CD4-positive, alpha-beta T cell (primary cell): Measurements from ENCODE around the gene CDKN1C. TPM values are rescaled to one million over a fixed set of nuclear protein-coding genes. Genes with fewer than 3 reads are reported as not detected.
A peak's percentile ranks its signal among the peaks of the same experiment; 100 is the strongest.

Source experiments
- ATAC-seq: fragments of 200-7000 bp; cut with Tn5 transposase; one replicate; pipeline ENCODE4 v1.10.0; 2022; ENCODE audit warnings: mild to moderate bottlenecking; ENCODE audit not compliant: poor library complexity
- CTCF ChIA-PET: fragments of 350-600 bp; sonication (Branson Sonifier 250); formaldehyde crosslinking; loops from one replicate; lab custom pipeline; 2021; ENCODE audit warnings: antibody characterized with exemption, inconsistent platforms; lab: Charles Lee
- POLR2A ChIA-PET: fragments of 350-600 bp; sonication (Branson Sonifier 250); formaldehyde crosslinking; loops from one replicate; lab custom pipeline; 2021; ENCODE audit warnings: antibody characterized with exemption, inconsistent platforms; lab: Charles Lee
- DNase-seq, 14 experiments: peaks; one replicate each; pipeline ENCODE4 v3.0.0-alpha.2; 2013 to 2020; ENCODE audit warnings: mixed read lengths in 2 of 14
- H3K27ac ChIP-seq, 2 donors: one replicate each; pipeline versions ENCODE4 v1.5.1 to v1.7.0; 2013; ENCODE audit warnings: low read length in 2 of 2, low read depth in 1 of 2, mild to moderate bottlenecking in 1 of 2
- H3K27me3 ChIP-seq, 2 experiments: 1 replicate in 1 of 2; 2 replicates in 1 of 2; pipeline versions ENCODE4 v1.6.1 to v1.7.0; 2013; ENCODE audit warnings: low read length in 2 of 2, control low read depth in 1 of 2, mild to moderate bottlenecking in 1 of 2, moderate library complexity in 1 of 2; ENCODE audit not compliant: insufficient read depth in 2 of 2, control insufficient read depth in 1 of 2
- H3K36me3 ChIP-seq: one replicate; pipeline ENCODE4 v1.6.1; 2013; ENCODE audit warnings: low read length, control low read depth; ENCODE audit not compliant: insufficient read depth
- H3K4me1 ChIP-seq: one replicate; pipeline ENCODE4 v1.6.1; 2013; ENCODE audit warnings: low read length, control low read depth; ENCODE audit not compliant: insufficient read depth
- H3K4me3 ChIP-seq: one replicate; pipeline ENCODE4 v1.5.1; 2013; ENCODE audit warnings: mild to moderate bottlenecking, low read length, moderate library complexity
- H3K9me3 ChIP-seq, 2 experiments: 1 replicate in 1 of 2; 2 replicates in 1 of 2; pipeline versions ENCODE4 v1.6.1 to v1.7.0; 2013; ENCODE audit warnings: low read length in 2 of 2, mild to moderate bottlenecking in 2 of 2, control low read depth in 1 of 2, moderate library complexity in 1 of 2; ENCODE audit not compliant: control insufficient read depth in 1 of 2, insufficient read depth in 1 of 2
- H3K27ac Mint-ChIP-seq: one replicate; pipeline ENCODE4 v1.8.0; 2020; ENCODE audit warnings: mixed read lengths
- H3K27me3 Mint-ChIP-seq: one replicate; pipeline ENCODE4 v1.8.0; 2021; ENCODE audit warnings: mixed read lengths
- H3K36me3 Mint-ChIP-seq: one replicate; pipeline ENCODE4 v1.8.0; 2021; ENCODE audit warnings: low read depth, mixed read lengths
- H3K4me1 Mint-ChIP-seq: one replicate; pipeline ENCODE4 v1.8.0; 2021; ENCODE audit warnings: low read depth, mixed read lengths
- H3K4me3 Mint-ChIP-seq: one replicate; pipeline ENCODE4 v1.8.0; 2020; ENCODE audit warnings: mild to moderate bottlenecking, mixed read lengths
- H3K9me3 Mint-ChIP-seq: one replicate; pipeline ENCODE4 v1.8.0; 2020; ENCODE audit warnings: mixed read lengths
- CTCF ChIP-seq: fragments of 200-600 bp; IDR thresholded peaks from one replicate; pipeline ENCODE4 v1.8.0; 2022; ENCODE audit warnings: antibody characterized with exemption, mild to moderate bottlenecking
- intact Hi-C, 2 experiments: fragments of 100-400 bp; cut with DNase I in 1 of 2; cut with micrococcal nuclease in 1 of 2; formaldehyde crosslinking; loops; one replicate each; pipeline versions ENCODE4 v1.15.1 to v1.9.0; 2023 to 2025; cut with DNase I, micrococcal nuclease
- polyA plus RNA-seq, 2 donors: library from polyadenylated mRNA; unstranded; fragments of 120-200 nt; gene quantifications; one replicate each; pipeline ENCODE4 v1.2.1, GENCODE V29; 2013
- total RNA-seq, 174 experiments: library from RNA in 2 of 174; stranded (reverse) in 2 of 174; gene quantifications; one replicate each; pipeline ENCODE4 v1.2.3 and lab custom pipeline; 2021 to 2026

The CDKN1C gene
- total RNA-seq (1 to 10 TPM; 1.9 to 2.5 TPM), total RNA-seq (lab: John Stamatoyannopoulos, UW) (0 to 4.6 (median 1.3) reads per million in 172 experiments)
- 4.8 TPM for polyA plus RNA-seq (2013, experiment 1 of 2)
- 7.6 TPM for polyA plus RNA-seq (2013, experiment 2 of 2)

- H3K36me3 ChIP-seq: no peaks in the 10 kb centered on the region
- ChIA-PET CTCF (interaction anchor here (1.1 to 9.0 kb wide), 2 partner anchors 353 kb away, joined by 5 to 158 read pairs; no protein-coding TSS in a partner anchor), POLR2A (interaction anchor here (0.6 to 1.3 kb wide), 4 partner anchors 10 to 440 kb away, joined by 3 to 6 read pairs (median 3); partner anchors contain the start of gene KCNQ1)
- ATAC-seq (peak; percentile 87), DNase-seq (peak; percentile 68 to 95 (median 82))
- H3K4me3 ChIP-seq: peak within 1 kb of the TSS; percentile 84
- H3K36me3 Mint-ChIP-seq: no peaks in the 10 kb centered on the region
- peak within 1 kb of the TSS; percentile 77 for H3K27ac Mint-ChIP-seq
- no peaks in the 10 kb centered on the region for H3K27me3 Mint-ChIP-seq
- TF ChIP-seq CTCF: no peak
- peak within 1 kb of the TSS; percentile 96 for H3K4me3 Mint-ChIP-seq
- H3K27me3 ChIP-seq: peaks cover 0 to 4% of the 10 kb centered on the region in 2 experiments
- intact Hi-C loops: loop anchor here in 1 of 2 experiments (2.0 to 10.0 kb wide), 5 partner anchors 17 to 583 kb away; partner anchors contain the start of genes C11orf21, NAP1L4, TRPM5 and TSPAN32
- no peaks in the 10 kb centered on the region for H3K9me3 ChIP-seq
- H3K9me3 Mint-ChIP-seq: no peaks in the 10 kb centered on the region
- peaks cover 41% of the 10 kb centered on the region for H3K4me1 ChIP-seq
- peaks cover 19% of the 10 kb centered on the region for H3K4me1 Mint-ChIP-seq
- H3K27ac ChIP-seq: no peak within 1 kb of the TSS
Measured at GRCh38 chr11:2885678-2886081, at the start of gene CDKN1C. Gene CDKN1C (minus strand): TSS chr11:2885775. CDS start chr11:2885456, 319 bp downstream.

GRCh38 chr11:2934611-2935239, 49.1 kb upstream of the CDKN1C start:
- no peak overlapping the region for H3K27ac ChIP-seq
- Mint-ChIP-seq H3K9me3 (peaks cover 8% of the 10 kb centered on the region), H3K36me3 (peaks cover 8% of the 10 kb centered on the region), H3K27me3 (peaks cover 9% of the 10 kb centered on the region), H3K4me1 (peaks cover 9% of the 10 kb centered on the region), H3K4me3 (no peak overlapping the region), H3K27ac (no peak overlapping the region)
- H3K9me3 ChIP-seq: peaks cover 13 to 15% of the 10 kb centered on the region in 2 experiments
- H3K36me3 ChIP-seq: no peaks in the 10 kb centered on the region
- no peak overlapping the region for H3K4me3 ChIP-seq
- CTCF ChIA-PET: interaction anchor here (1.5 kb wide), 1 partner anchor 402 kb away, joined by 8 read pairs; no protein-coding TSS in a partner anchor
- peaks cover 27% of the 10 kb centered on the region for H3K4me1 ChIP-seq
- intact Hi-C loops: no loop called here
- POLR2A ChIA-PET: no interaction called here
- TF ChIP-seq CTCF: no peak
- DNase-seq (peak in 1 of 14 experiments; percentile 26), ATAC-seq (no peak)
- H3K27me3 ChIP-seq: peaks cover 4 to 6% of the 10 kb centered on the region in 2 experiments

- Mint-ChIP-seq H3K4me1 (peaks cover 11% of the 10 kb centered on the region), H3K4me3 (no peak overlapping the region), H3K36me3 (peaks cover 8% of the 10 kb centered on the region), H3K9me3 (peaks cover 8% of the 10 kb centered on the region), H3K27me3 (peaks cover 11% of the 10 kb centered on the region), H3K27ac (no peak overlapping the region)
- peaks cover 8% of the 10 kb centered on the region in 2 experiments for H3K27me3 ChIP-seq
- no peaks in the 10 kb centered on the region for H3K36me3 ChIP-seq
- TF ChIP-seq CTCF: no peak
- peaks cover 33% of the 10 kb centered on the region for H3K4me1 ChIP-seq
- CTCF ChIA-PET: interaction anchor here (0.9 to 1.5 kb wide), 3 partner anchors 41 to 629 kb away, joined by 3 to 8 read pairs (median 3); no protein-coding TSS in a partner anchor
- no peak for ATAC-seq
- H3K27ac ChIP-seq: no peak overlapping the region
- H3K4me3 ChIP-seq: no peak overlapping the region
- intact Hi-C loops: no loop called here
- POLR2A ChIA-PET: no interaction called here
- H3K9me3 ChIP-seq: peaks cover 12% of the 10 kb centered on the region in 2 experiments
- no peak for DNase-seq
Measured at GRCh38 chr11:2934021-2934550, 48.5 kb upstream of the CDKN1C start.
